Lung (tissue), 12 donors: ENCODE results near the gene MEST. TPM values are rescaled to one million over a fixed set of nuclear protein-coding genes. Genes with fewer than 3 reads are reported as not detected.

Experiments
- ATAC-seq: fragments of 200-7000 bp; cut with Tn5 transposase; one replicate; pipeline ENCODE4 v1.9.1; 2020; ENCODE audit warnings: moderate number of reproducible peaks; ENCODE audit not compliant: insufficient read depth, low FRiP score
- DNase-seq, 3 donors: peaks; one replicate each; pipeline ENCODE4 v3.0.0-alpha.2; 2013 to 2017
- H3K27ac ChIP-seq, 2 donors: one replicate each; pipeline ENCODE4 v1.5.1; 2013; ENCODE audit warnings: mild to moderate bottlenecking in 2 of 2, moderate library complexity in 2 of 2, control low read depth in 1 of 2, inconsistent platforms in 1 of 2, low read depth in 1 of 2, low read length in 1 of 2
- H3K27me3 ChIP-seq, 3 donors: one replicate each; pipeline ENCODE4 v1.5.1; 2013; ENCODE audit warnings: low read length in 2 of 3; ENCODE audit not compliant: control insufficient read depth in 3 of 3, insufficient read depth in 3 of 3
- H3K36me3 ChIP-seq, 4 donors: one replicate each; pipeline ENCODE4 v1.5.1; 2013; ENCODE audit warnings: low read length in 4 of 4, mild to moderate bottlenecking in 1 of 4, moderate library complexity in 1 of 4; ENCODE audit not compliant: control insufficient read depth in 4 of 4, insufficient read depth in 4 of 4
- H3K4me1 ChIP-seq, 5 donors: one replicate each; pipeline ENCODE4 v1.5.1; 2013; ENCODE audit warnings: low read length in 5 of 5, mild to moderate bottlenecking in 2 of 5, moderate library complexity in 1 of 5; ENCODE audit not compliant: control insufficient read depth in 5 of 5, insufficient read depth in 5 of 5
- H3K4me3 ChIP-seq: one replicate; pipeline ENCODE4 v1.5.1; 2013; ENCODE audit warnings: mild to moderate bottlenecking, control low read depth, moderate library complexity
- H3K9ac ChIP-seq, 2 donors: one replicate each; pipeline ENCODE4 v1.5.1; 2013; ENCODE audit warnings: low read length in 2 of 2, control low read depth in 1 of 2; ENCODE audit not compliant: insufficient read depth in 1 of 2
- H3K9me3 ChIP-seq, 4 donors: one replicate each; pipeline ENCODE4 v1.5.1; 2013; ENCODE audit warnings: low read length in 3 of 4, mild to moderate bottlenecking in 1 of 4, moderate library complexity in 1 of 4; ENCODE audit not compliant: control insufficient read depth in 4 of 4, insufficient read depth in 3 of 4
- WGBS, 2 donors: extraction: QIAGEN DNeasy Blood & Tissue Kit; methylation state at CpG; one replicate each; pipeline ENCODE4 v1.1.7; 2013; 5-methylcytosine and 5-hydroxymethylcytosine counted together
- polyA plus RNA-seq, 2 donors: library from polyadenylated mRNA; stranded (reverse); fragments of 200-250 nt; gene quantifications; one replicate each; pipeline ENCODE4 v1.2.1, GENCODE V29; 2013
- total RNA-seq, 2 donors: library from RNA; depleted of rRNA in 1 of 2; stranded (reverse); fragments of >200 nt in 1 of 2; gene quantifications; one replicate each; pipeline ENCODE4 v1.2.1, GENCODE V29; 2014 to 2021
- TF ChIP-seq, protein P1 (sequence below): IDR thresholded peaks from 2 replicates; pipeline ENCODE4 v1.5.1; 2012; ENCODE audit warnings: mild to moderate bottlenecking; ENCODE audit errors: control extremely low read depth, extremely low read depth
- donor health status: control.
- donor health status: control.
- donor health status: Bipolar disorder and iron deficiency.
- donor health status: healthy.
- donor health status: DM: yes; HTN: yes; CAD: no.

MEST gene
- total and polyA plus RNA-seq, 4 donors, result 22.3 to 195 (median 69.5) TPM

DNA sequence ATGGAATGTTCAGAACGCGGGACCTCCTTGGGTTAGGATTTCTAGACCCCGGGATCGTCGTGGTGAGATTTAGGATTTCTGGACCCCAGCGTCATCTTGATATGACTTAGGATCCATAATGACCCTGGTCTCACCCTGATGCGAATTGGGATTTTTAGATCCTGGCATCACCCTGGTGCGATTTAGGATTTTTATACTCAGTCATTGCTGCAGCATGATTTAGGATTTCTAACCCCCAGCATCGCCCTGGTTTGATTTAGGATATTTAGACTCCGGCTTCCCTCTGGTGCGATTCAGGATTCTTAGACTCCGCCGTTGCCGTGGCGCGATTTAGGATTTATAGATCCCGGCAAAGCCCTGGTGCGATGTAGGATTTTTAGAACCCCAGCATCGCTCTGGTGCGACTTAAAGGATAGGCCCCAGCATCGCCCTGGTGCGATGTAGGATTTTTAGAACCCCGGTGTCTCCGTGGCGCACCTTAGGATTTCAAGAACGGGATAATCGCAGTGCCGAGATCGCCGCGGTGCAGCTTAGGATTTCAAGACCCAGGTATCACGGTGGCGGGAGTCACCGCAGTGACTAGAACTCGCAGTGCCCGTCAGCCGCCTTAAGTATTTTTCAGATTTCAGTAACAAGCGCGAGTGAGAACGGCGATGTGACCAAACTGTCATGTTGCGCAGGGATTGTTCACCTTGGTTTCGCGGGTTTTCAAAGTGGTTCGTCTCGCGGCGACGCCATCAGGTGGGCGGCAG, 814 bp downstream of the MEST start:
- no peak overlapping the region for H3K27ac ChIP-seq
- DNase-seq (peak; percentile 19 to 43 (median 24)), ATAC-seq (no peak)
- peaks cover 0 to 64% (median 23%) of the 10 kb centered on the region in 5 donors for H3K4me1 ChIP-seq
- H3K36me3 ChIP-seq, result peaks cover 0 to 13% (median 3%) of the 10 kb centered on the region in 4 donors
- H3K9ac ChIP-seq, result peak overlapping the region; percentile 49 to 84
- H3K9me3 ChIP-seq, result peaks cover 0 to 5% (median 0%) of the 10 kb centered on the region in 4 donors
- WGBS, 2 donors, result 54 to 55% methylated on average over 50 of the region's 50 CpGs
- H3K4me3 ChIP-seq, result no peak overlapping the region
- TF ChIP-seq, protein P1, sequence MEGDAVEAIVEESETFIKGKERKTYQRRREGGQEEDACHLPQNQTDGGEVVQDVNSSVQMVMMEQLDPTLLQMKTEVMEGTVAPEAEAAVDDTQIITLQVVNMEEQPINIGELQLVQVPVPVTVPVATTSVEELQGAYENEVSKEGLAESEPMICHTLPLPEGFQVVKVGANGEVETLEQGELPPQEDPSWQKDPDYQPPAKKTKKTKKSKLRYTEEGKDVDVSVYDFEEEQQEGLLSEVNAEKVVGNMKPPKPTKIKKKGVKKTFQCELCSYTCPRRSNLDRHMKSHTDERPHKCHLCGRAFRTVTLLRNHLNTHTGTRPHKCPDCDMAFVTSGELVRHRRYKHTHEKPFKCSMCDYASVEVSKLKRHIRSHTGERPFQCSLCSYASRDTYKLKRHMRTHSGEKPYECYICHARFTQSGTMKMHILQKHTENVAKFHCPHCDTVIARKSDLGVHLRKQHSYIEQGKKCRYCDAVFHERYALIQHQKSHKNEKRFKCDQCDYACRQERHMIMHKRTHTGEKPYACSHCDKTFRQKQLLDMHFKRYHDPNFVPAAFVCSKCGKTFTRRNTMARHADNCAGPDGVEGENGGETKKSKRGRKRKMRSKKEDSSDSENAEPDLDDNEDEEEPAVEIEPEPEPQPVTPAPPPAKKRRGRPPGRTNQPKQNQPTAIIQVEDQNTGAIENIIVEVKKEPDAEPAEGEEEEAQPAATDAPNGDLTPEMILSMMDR, result no peak
- no peaks in the 10 kb centered on the region for H3K27me3 ChIP-seq

DNA sequence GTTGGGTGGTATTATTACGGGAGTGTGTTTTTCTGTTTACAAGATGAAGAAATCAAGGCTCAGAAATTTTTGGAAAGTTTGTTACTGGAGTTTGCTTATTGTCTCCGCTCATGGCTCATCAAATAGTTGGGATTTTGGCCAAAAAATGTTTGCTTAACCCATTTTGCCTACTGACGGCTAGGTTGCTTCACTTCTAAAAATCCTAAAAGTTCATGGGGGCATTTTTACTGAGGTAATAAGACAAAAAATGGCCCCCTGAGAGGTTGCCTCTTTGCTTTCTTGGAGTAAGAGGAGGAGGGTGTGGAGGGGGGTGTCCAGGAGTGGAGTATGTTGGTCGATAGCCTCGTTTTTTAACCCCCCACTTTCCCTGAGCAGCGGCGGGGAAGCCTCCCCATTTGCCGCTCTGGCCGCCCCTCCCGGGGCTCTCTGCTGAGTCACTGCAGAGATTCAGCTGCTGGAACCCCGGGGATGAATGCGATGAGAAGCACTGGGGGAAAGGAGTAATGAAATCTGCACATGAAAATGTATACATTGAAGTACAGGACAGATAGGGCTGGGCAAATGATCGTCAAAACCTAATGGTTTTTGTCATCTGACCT, 1.5 kb downstream of the MEST start:
- Histone ChIP-seq H3K27ac (peak overlapping the region in 1 of 2 donors; percentile 9), H3K27me3 (no peaks in the 10 kb centered on the region), H3K9ac (peak overlapping the region; percentile 49 to 84), H3K9me3 (peaks cover 0 to 5% (median 0%) of the 10 kb centered on the region in 4 donors), H3K4me1 (peaks cover 0 to 58% (median 22%) of the 10 kb centered on the region in 5 donors), H3K36me3 (peaks cover 0 to 20% (median 7%) of the 10 kb centered on the region in 4 donors), H3K4me3 (no peak overlapping the region)
- ATAC-seq (no peak), DNase-seq (peak; percentile 21 to 51 (median 49))
- TF ChIP-seq, protein P1, result no peak
- 30 to 45% methylated on average over 13 of the region's 13 CpGs for WGBS, 2 donors

DNA sequence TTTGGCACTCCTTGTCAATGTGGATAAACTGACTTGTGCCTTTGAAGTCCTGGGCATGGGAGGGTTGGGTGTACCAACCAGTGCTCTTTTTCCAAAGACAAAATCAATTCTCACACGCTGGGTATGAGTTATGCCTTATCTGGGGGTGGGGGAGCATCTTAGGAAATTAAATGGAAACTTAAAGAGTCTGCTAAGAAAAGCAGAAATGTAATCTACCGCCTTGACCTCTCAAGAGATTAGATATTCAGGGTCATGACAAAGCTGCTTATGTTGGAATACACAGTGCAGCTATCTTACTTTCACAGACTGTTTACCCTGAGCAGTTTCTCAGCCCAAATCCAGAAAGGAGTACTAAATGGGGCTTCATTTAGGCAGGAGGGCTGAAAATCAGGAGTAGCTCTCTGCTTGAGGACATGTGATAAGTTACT, 2.6 kb downstream of the MEST start:
- ATAC-seq (no peak), DNase-seq (peak in 2 of 3 donors; percentile 47 to 50)
- H3K4me1 ChIP-seq, result peaks cover 0 to 47% (median 12%) of the 10 kb centered on the region in 5 donors
- H3K27ac ChIP-seq, result no peak overlapping the region
- peak overlapping the region; percentile 31 to 84 for H3K9ac ChIP-seq
- no peak overlapping the region for H3K4me3 ChIP-seq
- H3K27me3 ChIP-seq, result no peaks in the 10 kb centered on the region
- peaks cover 0 to 5% (median 0%) of the 10 kb centered on the region in 4 donors for H3K9me3 ChIP-seq
- WGBS, 2 donors, result 44 to 53% methylated on average over 2 of the region's 2 CpGs
- peaks cover 0 to 21% (median 8%) of the 10 kb centered on the region in 4 donors for H3K36me3 ChIP-seq
- TF ChIP-seq, protein P1, result no peak
